Measurements from ENCODE around the gene PDGFB.

Gene PDGFB

GRCh38 chr22:39254789-39255298 lies 10.1 kb upstream of the PDGFB start:
- no peak for DNase-seq (ENCODE audit: low read depth)
- no peak overlapping the region for H3K4me3 ChIP-seq (ENCODE audit: low read depth, low read length)
- no peak for TF ChIP-seq CTCF (IDR thresholded peaks at IDR 0.05; ENCODE audit: low read depth, low read length, missing control alignments)

GRCh38 chr22:39254122-39254521 lies 9.3 kb upstream of the PDGFB start:
- no peak overlapping the region for H3K4me3 ChIP-seq (ENCODE audit: low read depth, low read length)
- TF ChIP-seq CTCF (IDR thresholded peaks at IDR 0.05; ENCODE audit: low read depth, low read length, missing control alignments), result no peak
- DNase-seq (ENCODE audit: low read depth), result no peak

DNA sequence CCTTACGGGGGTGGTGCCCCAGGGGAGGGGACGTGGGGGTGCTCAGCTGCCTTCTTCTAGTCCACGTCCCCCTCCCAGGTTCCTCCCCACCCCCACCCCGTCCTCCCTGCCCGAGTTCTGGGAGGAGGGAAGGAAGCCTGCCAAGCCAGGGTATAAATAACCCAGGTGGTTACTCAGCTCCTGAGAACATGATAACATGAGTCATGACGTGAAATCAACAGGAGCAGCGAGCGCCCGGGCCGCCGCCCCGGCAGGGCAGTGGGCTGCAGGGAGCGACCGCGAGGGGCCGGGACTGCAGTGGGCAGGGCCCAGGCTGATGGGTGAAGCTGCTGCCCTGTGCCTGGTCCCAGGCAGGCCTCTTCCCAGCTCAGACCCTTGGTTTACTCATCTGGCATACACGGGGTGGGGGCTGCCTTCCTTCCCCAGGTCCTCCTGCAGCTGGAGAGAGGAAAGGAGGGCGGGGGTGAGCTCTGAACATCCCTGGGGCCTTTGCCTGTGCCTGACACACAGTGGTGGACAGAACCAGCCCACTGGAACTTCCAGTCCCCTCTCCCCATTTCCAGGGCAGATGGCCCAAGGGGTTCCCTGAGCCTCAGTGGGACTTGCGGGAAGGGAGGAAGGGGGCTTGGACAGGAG lies 8.8 kb upstream of the PDGFB start:
- no peak for DNase-seq (ENCODE audit: low read depth)
- TF ChIP-seq CTCF (IDR thresholded peaks at IDR 0.05; ENCODE audit: low read depth, low read length, missing control alignments), result no peak
- no peak overlapping the region for H3K4me3 ChIP-seq (ENCODE audit: low read depth, low read length)

GRCh38 chr22:39252461-39253434 lies 8.0 kb upstream of the PDGFB start:
- no peak for DNase-seq (ENCODE audit: low read depth)
- no peak overlapping the region for H3K4me3 ChIP-seq (ENCODE audit: low read depth, low read length)
- no peak for TF ChIP-seq CTCF (IDR thresholded peaks at IDR 0.05; ENCODE audit: low read depth, low read length, missing control alignments)

DNA sequence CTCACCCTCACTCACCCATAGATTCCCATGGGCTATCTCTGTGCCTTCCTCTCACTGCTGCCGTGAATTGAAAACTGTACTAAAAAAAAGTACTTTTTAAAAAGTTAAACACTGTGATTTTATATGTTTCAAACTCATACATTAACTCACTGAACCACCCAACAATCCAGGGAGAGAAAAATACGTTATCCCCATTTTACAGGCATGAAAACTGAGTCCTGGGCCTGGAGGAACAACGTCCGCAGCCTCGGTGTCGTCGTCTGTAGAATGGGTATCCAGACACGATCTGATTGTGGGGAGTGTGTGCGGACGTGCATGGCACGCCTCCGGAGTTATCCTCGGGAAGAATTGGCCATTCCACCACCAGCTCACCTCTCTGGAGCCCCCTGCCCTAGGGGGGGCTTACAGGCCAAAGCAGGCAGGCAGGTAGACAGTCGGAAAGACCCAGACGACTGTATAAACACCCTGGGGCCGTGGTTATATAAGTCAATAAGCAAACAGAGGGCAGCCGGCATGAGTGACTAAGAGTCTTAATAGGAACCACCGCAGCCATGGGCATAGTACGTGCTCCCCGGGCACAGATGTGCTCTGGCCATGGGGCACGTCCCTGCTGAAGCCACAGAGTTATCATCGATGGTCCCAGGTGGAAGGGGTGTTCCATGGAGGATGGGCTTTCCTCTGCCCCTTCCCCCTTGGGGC lies 7.1 kb upstream of the PDGFB start:
- TF ChIP-seq CTCF (IDR thresholded peaks at IDR 0.05; ENCODE audit: low read depth, low read length, missing control alignments), result no peak
- no peak overlapping the region for H3K4me3 ChIP-seq (ENCODE audit: low read depth, low read length)
- DNase-seq (ENCODE audit: low read depth), result no peak

DNA sequence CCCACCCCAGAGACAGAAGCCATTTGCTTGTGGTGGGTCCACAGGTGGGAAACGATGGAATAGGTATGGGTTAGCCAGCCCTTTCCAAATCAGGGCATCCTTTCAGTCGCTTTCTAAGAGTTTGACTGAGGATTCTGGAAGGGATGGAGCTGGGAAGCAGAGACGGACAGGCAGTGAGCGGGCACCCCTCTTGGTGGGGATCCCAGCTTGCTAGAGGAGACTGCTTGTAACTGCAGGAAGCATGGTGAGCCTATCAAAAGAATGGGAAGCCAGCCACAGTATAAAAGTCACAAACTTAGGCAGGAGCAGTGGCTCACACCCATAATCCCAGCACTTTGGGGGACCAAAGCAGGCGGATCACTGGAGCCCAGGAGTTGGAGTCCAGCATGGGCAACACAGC lies 6.1 kb upstream of the PDGFB start:
- no peak for TF ChIP-seq CTCF (IDR thresholded peaks at IDR 0.05; ENCODE audit: low read depth, low read length, missing control alignments)
- DNase-seq (ENCODE audit: low read depth), result no peak

More for the DNA sequence above, 6.1 kb upstream of the PDGFB start:
- H3K4me3 ChIP-seq (ENCODE audit: low read depth, low read length), result no peak overlapping the region
